GM13977 (cell line): Measurements from ENCODE around the gene ROR1.

Experiments
- DNase-seq: peaks from one replicate; pipeline ENCODE4 v3.0.0; 2012; ENCODE audit warnings: low spot score
- CTCF ChIP-seq: IDR thresholded peaks from 2 replicates; pipeline ENCODE4 v1.5.1; 2012; ENCODE audit warnings: mild to moderate bottlenecking, control low read depth; ENCODE audit not compliant: insufficient read depth; ENCODE audit errors: extremely low read depth, missing control alignments
- in situ Hi-C: fragments of 300-500 bp; cut with MboI; formaldehyde crosslinking; loops from one replicate; pipeline ENCODE4 v1.12.0; 2022; ENCODE audit warnings: low sequenced_read_pairs, low pct_unique_long_range_greater_than_20kb, mixed read lengths, inconsistent platforms; ENCODE audit not compliant: unreplicated experiment

The ROR1 gene

GRCh38 chr1:63888984-63889383 is 115.2 kb downstream of the ROR1 start:
- in situ Hi-C loops, result no loop called here
- DNase-seq, result no peak
- no peak for TF ChIP-seq CTCF

GRCh38 chr1:63890468-63890867 is 116.7 kb downstream of the ROR1 start:
- no peak for DNase-seq
- in situ Hi-C loops, result no loop called here
- TF ChIP-seq CTCF, result no peak

- no peak for TF ChIP-seq CTCF
- DNase-seq, result no peak
- in situ Hi-C loops, result no loop called here
Observed at GRCh38 chr1:63891060-63891690, 117.4 kb downstream of the ROR1 start.

- peak; percentile 40 for DNase-seq
- in situ Hi-C loops, result no loop called here
- TF ChIP-seq CTCF, result no peak
Observed at GRCh38 chr1:63892632-63893395, 119.0 kb downstream of the ROR1 start.

- no peak for TF ChIP-seq CTCF
- in situ Hi-C loops, result no loop called here
- DNase-seq, result no peak
Observed at GRCh38 chr1:63893976-63894375, 120.2 kb downstream of the ROR1 start.

GRCh38 chr1:63894627-63895265 is 120.9 kb downstream of the ROR1 start:
- in situ Hi-C loops, result no loop called here
- no peak for DNase-seq
- TF ChIP-seq CTCF, result no peak
